A673 (cell line): ENCODE measurements around the gene MAML2.

Experiments used
- CTCF ChIP-seq: fragments of 300-800, 200-600 bp; sonication (generic); conservative IDR thresholded peaks from 2 replicates; pipeline ENCODE4 v1.5.1; 2017; ENCODE audit warnings: low read depth, mild to moderate bottlenecking, antibody characterized with exemption, low read length, moderate library complexity, mixed read lengths
- EZH2 ChIP-seq: fragments of 200-600 bp; sonication (generic); IDR thresholded peaks from 2 replicates; pipeline ENCODE4 v1.6.1; 2017; ENCODE audit warnings: borderline replicate concordance, low read depth, mild to moderate bottlenecking, mixed read lengths, antibody characterized with exemption, low read length; ENCODE audit not compliant: poor library complexity, severe bottlenecking

- TF ChIP-seq CTCF (no peak), EZH2 (no peak)
Observed at GRCh38 chr11:96119211-96119610, 223.8 kb downstream of the MAML2 start.
